Endothelial cell of umbilical vein (primary cell): Measurements from ENCODE around the gene HNRNPL. TPM values are rescaled to one million over a fixed set of nuclear protein-coding genes. Genes with fewer than 3 reads are reported as not detected.

Source experiments
- BruUV-seq: library from RNA; stranded (reverse); fragments of 400-500 nt; replicated peaks from 2 replicates; lab custom pipeline; 2021; lab: Mats Ljungman, UMichigan
- CTCF ChIA-PET: fragments of 300-600, 350-600 bp; sonication (Branson Sonifier 250); formaldehyde crosslinking; loops from one replicate; lab custom pipeline; 2021; ENCODE audit warnings: antibody characterized with exemption, inconsistent platforms; lab: Charles Lee
- POLR2A ChIA-PET: fragments of 300-600, 350-600 bp; sonication (Branson Sonifier 250); formaldehyde crosslinking; loops from one replicate; lab custom pipeline; 2021; ENCODE audit warnings: antibody characterized with exemption, inconsistent platforms; lab: Charles Lee
- DNase-seq: peaks from one replicate; pipeline ENCODE4 v3.0.0-alpha.2; 2011; ENCODE audit warnings: low read depth, low spot score
- FAIRE-seq: peaks from 2 replicates; lab custom pipeline; 2011; peaks lifted over from hg19 to GRCh38; lab: Jason Lieb, UNC
- H2AFZ ChIP-seq: 2 replicates; pipeline ENCODE4 v1.6.0; 2012; ENCODE audit warnings: low read depth, low read length, control low read depth, inconsistent platforms
- H3K27ac ChIP-seq: 2 replicates; pipeline ENCODE4 v1.5.1; 2011; ENCODE audit warnings: low read depth, mild to moderate bottlenecking, control low read depth, low read length, moderate library complexity; ENCODE audit not compliant: insufficient read depth
- H3K27me3 ChIP-seq, 2 experiments: 2 replicates each; pipeline versions ENCODE4 v1.6.0 to v1.6.1; 2011; ENCODE audit warnings: low read length in 2 of 2, mixed read lengths in 1 of 2; ENCODE audit not compliant: control insufficient read depth in 2 of 2, insufficient read depth in 2 of 2
- H3K36me3 ChIP-seq, 2 experiments: 2 replicates in 1 of 2; 3 replicates in 1 of 2; pipeline ENCODE4 v1.5.1; 2011; ENCODE audit warnings: low read length in 2 of 2, mild to moderate bottlenecking in 1 of 2, moderate library complexity in 1 of 2; ENCODE audit not compliant: control insufficient read depth in 2 of 2, insufficient read depth in 2 of 2; ENCODE audit errors: extremely low read depth in 1 of 2
- H3K4me1 ChIP-seq: 3 replicates; pipeline ENCODE4 v1.5.1; 2011; ENCODE audit warnings: mild to moderate bottlenecking, low read length; ENCODE audit not compliant: control insufficient read depth, insufficient read depth; ENCODE audit errors: extremely low read depth
- H3K4me2 ChIP-seq: 2 replicates; pipeline ENCODE4 v1.6.1; 2011; ENCODE audit warnings: low read length, control low read depth, mixed read lengths; ENCODE audit not compliant: insufficient read depth
- H3K4me3 ChIP-seq, 3 experiments: fragments of 200-600 bp in 1 of 3; sonication (generic), shearing (Covaris generic) in 1 of 3; replicated peaks in 1 of 3; 2 replicates each; pipeline ENCODE4 v1.5.1; 2011 to 2016; ENCODE audit warnings: control low read depth in 3 of 3, low read length in 3 of 3, mild to moderate bottlenecking in 2 of 3, inconsistent platforms in 1 of 3, low read depth in 1 of 3, moderate library complexity in 1 of 3; ENCODE audit not compliant: insufficient read depth in 1 of 3
- H3K79me2 ChIP-seq: 2 replicates; pipeline ENCODE4 v1.6.0; 2012; ENCODE audit warnings: low read length, inconsistent platforms; ENCODE audit not compliant: control insufficient read depth, insufficient read depth
- H3K9ac ChIP-seq: replicated peaks from 2 replicates; pipeline ENCODE3; 2011; ENCODE audit warnings: low read length, control low read depth; ENCODE audit not compliant: insufficient read depth; ENCODE audit errors: extremely low read depth
- H3K9me1 ChIP-seq: replicated peaks from 3 replicates; pipeline ENCODE4 v1.6.0; 2011; ENCODE audit warnings: mild to moderate bottlenecking, low read length; ENCODE audit not compliant: control insufficient read depth, insufficient read depth; ENCODE audit errors: extremely low read depth
- H3K9me3 ChIP-seq: replicated peaks from 2 replicates; pipeline ENCODE4 v1.5.1; 2012; ENCODE audit warnings: low read length, inconsistent platforms; ENCODE audit not compliant: control insufficient read depth, insufficient read depth
- H4K20me1 ChIP-seq: replicated peaks from 2 replicates; pipeline ENCODE3; 2011; ENCODE audit warnings: mild to moderate bottlenecking, low read length; ENCODE audit not compliant: control insufficient read depth, insufficient read depth; ENCODE audit errors: extremely low read depth
- EZH2 ChIP-seq: IDR thresholded peaks from 2 replicates; pipeline ENCODE4 v1.6.1; 2012; ENCODE audit warnings: borderline replicate concordance, low read depth, mild to moderate bottlenecking, moderate library complexity, low read length, inconsistent platforms; ENCODE audit not compliant: severe bottlenecking
- FOS ChIP-seq: IDR thresholded peaks from 2 replicates; pipeline ENCODE4 v1.6.1; 2011; ENCODE audit warnings: mild to moderate bottlenecking, low read length, moderate library complexity, borderline replicate concordance; ENCODE audit not compliant: insufficient read depth
- GATA2 ChIP-seq: IDR thresholded peaks from 2 replicates; pipeline ENCODE4 v1.7.0; 2011; ENCODE audit warnings: low read depth, mild to moderate bottlenecking, moderate library complexity, mixed read lengths, low read length; ENCODE audit not compliant: insufficient read length, insufficient read depth
- JUN ChIP-seq: IDR thresholded peaks from 2 replicates; pipeline ENCODE4 v1.6.1; 2011; ENCODE audit warnings: borderline replicate concordance, low read depth; ENCODE audit not compliant: insufficient read length, insufficient read depth
- MYC ChIP-seq: IDR thresholded peaks from one replicate; pipeline ENCODE4 v1.6.1; 2011; ENCODE audit warnings: mild to moderate bottlenecking, low read depth, low read length
- POLR2A ChIP-seq: IDR thresholded peaks from 2 replicates; pipeline ENCODE4 v1.6.1; 2012; ENCODE audit warnings: low read depth, mild to moderate bottlenecking, control low read depth, low read length
- POLR2AphosphoS5 ChIP-seq: IDR thresholded peaks from 2 replicates; pipeline ENCODE4 v1.6.1; 2012; ENCODE audit warnings: low read depth, mild to moderate bottlenecking, control low read depth, low read length, moderate library complexity; ENCODE audit not compliant: insufficient read depth
- dilution Hi-C: fragments of 300-500 bp; cut with MboI; formaldehyde crosslinking; loops from one replicate; pipeline ENCODE4 v1.15.0; 2019; ENCODE audit warnings: low sequenced_read_pairs; ENCODE audit not compliant: extremely low pct_ligation_motif_present
- intact Hi-C: fragments of 100-400 bp; cut with micrococcal nuclease; formaldehyde crosslinking; loops from one replicate; pipeline ENCODE4 v1.10.0; 2022
- polyA plus RNA-seq, 4 experiments: library from polyadenylated mRNA; depleted of rRNA in 3 of 4; stranded (reverse) in 3 of 4; unstranded in 1 of 4; fragments of >200 nt; gene quantifications; 2 replicates each; pipeline versions ENCODE4 v1.2.1 to v1.2.3, GENCODE V29; 2011 to 2012; ENCODE audit warnings: missing spikeins in 1 of 4
- total RNA-seq: library from RNA; stranded (reverse); gene quantifications from 2 replicates; pipeline ENCODE4 v1.2.3, GENCODE V29; 2021
- TF ChIP-seq, protein P1 (sequence below): IDR thresholded peaks from 2 replicates; pipeline ENCODE4 v1.6.1; 2011; ENCODE audit not compliant: insufficient read depth, insufficient read length
- TF ChIP-seq, protein P2 (sequence below), 2 donors: IDR thresholded peaks; 1 replicate in 1 of 2; 2 replicates in 1 of 2; pipeline ENCODE4 v1.5.1; 2011; ENCODE audit warnings: low read length in 2 of 2, mild to moderate bottlenecking in 2 of 2, moderate library complexity in 2 of 2, control low read depth in 1 of 2, inconsistent platforms in 1 of 2, low read depth in 1 of 2; ENCODE audit not compliant: insufficient read depth in 1 of 2; ENCODE audit errors: extremely low read depth in 1 of 2

Gene HNRNPL
- total and polyA plus RNA-seq, 2 donors (not counting 3 experiments of a cell fraction or from before 2014, with no cell fraction given) = 305 to 451 TPM

DNA sequence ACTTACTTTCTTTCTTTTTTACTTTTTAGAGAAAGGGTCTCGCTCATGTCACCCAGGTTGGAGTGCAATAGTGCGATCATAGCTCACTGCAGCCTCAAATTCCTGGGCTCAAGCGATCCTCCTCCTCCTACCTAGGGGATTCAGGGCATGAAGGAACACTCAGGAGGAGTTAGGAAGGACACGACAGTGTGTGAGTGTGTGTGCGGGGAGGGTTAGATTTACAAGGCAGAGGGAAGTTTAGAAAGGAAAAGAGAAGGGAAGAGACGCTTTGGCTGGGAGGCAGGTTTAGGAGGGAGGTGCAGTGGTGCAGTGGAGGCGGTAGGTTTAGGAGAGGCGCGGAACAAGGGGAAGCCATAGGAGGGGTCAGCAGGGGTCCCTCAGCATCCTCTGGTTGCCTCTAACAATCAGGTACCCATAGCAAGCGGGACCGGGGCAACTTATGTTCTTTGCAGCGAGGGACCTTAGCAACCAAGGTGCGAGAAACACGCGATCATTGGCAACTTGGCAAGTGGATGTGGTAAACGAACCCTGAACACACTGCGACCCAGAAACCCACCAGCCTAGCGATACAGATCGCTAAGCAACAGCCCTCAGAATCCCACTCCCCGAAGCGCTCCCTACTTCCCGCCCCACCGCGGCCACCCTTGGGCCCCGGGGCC lies 49.1 kb upstream of the HNRNPL start:
- H3K27ac ChIP-seq = peak overlapping the region; percentile 86
- dilution Hi-C loops (no loop called here), intact Hi-C loops (loop anchor here (1.0 kb wide), 2 partner anchors 31 to 49 kb away; partner anchors contain the start of genes MRPS12 and SARS2)
- no peaks in the 10 kb centered on the region for H4K20me1 ChIP-seq
- H3K4me1 ChIP-seq = peaks cover 22% of the 10 kb centered on the region
- ChIA-PET CTCF (interaction anchor here (1.6 kb wide), 1 partner anchor 11 kb away, joined by 4 read pairs; no protein-coding TSS in a partner anchor), POLR2A (no interaction called here)
- FAIRE-seq (peak; percentile 18), DNase-seq (no peak)
- H3K4me3 ChIP-seq = peak overlapping the region; percentile 49 to 82 (median 53)
- BruUV-seq = TSS peak; percentile 49
- H3K9me3 ChIP-seq = no peaks in the 10 kb centered on the region
- H3K9me1 ChIP-seq = no peaks in the 10 kb centered on the region
- peak overlapping the region; percentile 73 for H3K9ac ChIP-seq
- H3K36me3 ChIP-seq = no peaks in the 10 kb centered on the region
- peaks cover 5% of the 10 kb centered on the region for H3K79me2 ChIP-seq
- peak overlapping the region; percentile 89 for H2AFZ ChIP-seq
- TF ChIP-seq EZH2 = no peak
- no peak for TF ChIP-seq MYC
- no peak for TF ChIP-seq POLR2A
- TF ChIP-seq, protein P1, sequence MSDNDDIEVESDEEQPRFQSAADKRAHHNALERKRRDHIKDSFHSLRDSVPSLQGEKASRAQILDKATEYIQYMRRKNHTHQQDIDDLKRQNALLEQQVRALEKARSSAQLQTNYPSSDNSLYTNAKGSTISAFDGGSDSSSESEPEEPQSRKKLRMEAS = no peak
- no peak for TF ChIP-seq JUN
- no peak for TF ChIP-seq FOS
- TF ChIP-seq, protein P2, sequence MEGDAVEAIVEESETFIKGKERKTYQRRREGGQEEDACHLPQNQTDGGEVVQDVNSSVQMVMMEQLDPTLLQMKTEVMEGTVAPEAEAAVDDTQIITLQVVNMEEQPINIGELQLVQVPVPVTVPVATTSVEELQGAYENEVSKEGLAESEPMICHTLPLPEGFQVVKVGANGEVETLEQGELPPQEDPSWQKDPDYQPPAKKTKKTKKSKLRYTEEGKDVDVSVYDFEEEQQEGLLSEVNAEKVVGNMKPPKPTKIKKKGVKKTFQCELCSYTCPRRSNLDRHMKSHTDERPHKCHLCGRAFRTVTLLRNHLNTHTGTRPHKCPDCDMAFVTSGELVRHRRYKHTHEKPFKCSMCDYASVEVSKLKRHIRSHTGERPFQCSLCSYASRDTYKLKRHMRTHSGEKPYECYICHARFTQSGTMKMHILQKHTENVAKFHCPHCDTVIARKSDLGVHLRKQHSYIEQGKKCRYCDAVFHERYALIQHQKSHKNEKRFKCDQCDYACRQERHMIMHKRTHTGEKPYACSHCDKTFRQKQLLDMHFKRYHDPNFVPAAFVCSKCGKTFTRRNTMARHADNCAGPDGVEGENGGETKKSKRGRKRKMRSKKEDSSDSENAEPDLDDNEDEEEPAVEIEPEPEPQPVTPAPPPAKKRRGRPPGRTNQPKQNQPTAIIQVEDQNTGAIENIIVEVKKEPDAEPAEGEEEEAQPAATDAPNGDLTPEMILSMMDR (IDR thresholded peaks at IDR 0.05; ENCODE audit: extremely low read depth in 1 of 2, insufficient read depth in 1 of 2, low read depth in 1 of 2, low read length in 2 of 2) = no peak
- no peak for TF ChIP-seq GATA2
- no peak for TF ChIP-seq POLR2AphosphoS5
- peak overlapping the region; percentile 62 for H3K4me2 ChIP-seq
- H3K27me3 ChIP-seq = no peaks in the 10 kb centered on the region
